Activated naive CD8-positive, alpha-beta T cell treated with anti-CD3 and anti-CD28 coated beads, Interleukin-2, amount 50 U/mL, for 24 hours (primary cell): ENCODE data around the gene UBD.

Experiments used
- ATAC-seq: fragments of 150-1000 bp; cut with Tn5 transposase; one replicate; pipeline ENCODE4 v1.10.0; 2021
- DNase-seq: peaks from one replicate; pipeline ENCODE4 v3.0.0; 2021
- H3K27ac Mint-ChIP-seq: one replicate; pipeline ENCODE4 v1.8.0; 2021; ENCODE audit warnings: mild to moderate bottlenecking, mixed read lengths
- H3K27me3 Mint-ChIP-seq: one replicate; pipeline ENCODE4 v1.8.0; 2021; ENCODE audit warnings: mixed read lengths
- H3K36me3 Mint-ChIP-seq: one replicate; pipeline ENCODE4 v1.8.0; 2021; ENCODE audit warnings: low read depth, mixed read lengths
- H3K4me1 Mint-ChIP-seq: one replicate; pipeline ENCODE4 v1.8.0; 2021; ENCODE audit warnings: mixed read lengths
- H3K4me3 Mint-ChIP-seq: one replicate; pipeline ENCODE4 v1.8.0; 2021; ENCODE audit warnings: mild to moderate bottlenecking, moderate library complexity, mixed read lengths
- H3K9me3 Mint-ChIP-seq: one replicate; pipeline ENCODE4 v1.8.0; 2021; ENCODE audit warnings: mixed read lengths

UBD gene

DNA sequence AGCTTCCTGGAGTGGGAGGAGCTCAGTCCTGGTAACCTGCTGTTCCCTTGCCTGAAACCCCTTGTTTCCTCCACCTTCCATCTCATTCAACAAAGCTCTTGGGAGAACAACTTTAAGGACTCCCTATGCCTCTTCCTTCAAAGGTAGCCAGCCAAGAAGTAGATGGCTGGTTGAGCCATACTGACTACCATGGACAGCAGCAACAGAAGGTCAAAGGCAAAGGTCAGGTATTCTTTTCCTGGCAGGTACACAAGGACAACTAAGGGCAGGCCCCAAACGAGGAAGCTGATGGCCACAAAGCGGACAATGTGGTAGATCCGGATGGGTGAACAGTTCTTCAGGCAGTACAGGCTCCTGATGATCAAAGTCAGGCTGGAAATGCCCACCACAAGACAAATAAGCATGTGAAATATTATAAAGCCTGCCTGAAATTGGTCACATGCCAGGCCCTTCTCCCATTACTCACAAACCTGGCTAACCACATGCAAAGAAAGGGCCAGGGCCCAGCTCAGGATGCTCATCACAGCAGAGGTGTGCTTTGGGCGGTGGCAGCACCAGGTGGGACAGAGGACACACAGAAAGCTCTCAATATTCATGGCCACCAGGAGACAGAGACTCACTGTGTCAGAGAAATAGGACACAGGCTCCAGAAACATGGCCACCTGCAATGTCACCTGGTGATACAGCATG, 21.7 kb downstream of the UBD start:
- H3K4me1 Mint-ChIP-seq: no peaks in the 10 kb centered on the region
- peaks cover 12% of the 10 kb centered on the region for H3K27me3 Mint-ChIP-seq
- DNase-seq: no peak
- no peaks in the 10 kb centered on the region for H3K9me3 Mint-ChIP-seq
- H3K27ac Mint-ChIP-seq: no peak overlapping the region
- H3K36me3 Mint-ChIP-seq: no peaks in the 10 kb centered on the region
- ATAC-seq: no peak
- no peak overlapping the region for H3K4me3 Mint-ChIP-seq

DNA sequence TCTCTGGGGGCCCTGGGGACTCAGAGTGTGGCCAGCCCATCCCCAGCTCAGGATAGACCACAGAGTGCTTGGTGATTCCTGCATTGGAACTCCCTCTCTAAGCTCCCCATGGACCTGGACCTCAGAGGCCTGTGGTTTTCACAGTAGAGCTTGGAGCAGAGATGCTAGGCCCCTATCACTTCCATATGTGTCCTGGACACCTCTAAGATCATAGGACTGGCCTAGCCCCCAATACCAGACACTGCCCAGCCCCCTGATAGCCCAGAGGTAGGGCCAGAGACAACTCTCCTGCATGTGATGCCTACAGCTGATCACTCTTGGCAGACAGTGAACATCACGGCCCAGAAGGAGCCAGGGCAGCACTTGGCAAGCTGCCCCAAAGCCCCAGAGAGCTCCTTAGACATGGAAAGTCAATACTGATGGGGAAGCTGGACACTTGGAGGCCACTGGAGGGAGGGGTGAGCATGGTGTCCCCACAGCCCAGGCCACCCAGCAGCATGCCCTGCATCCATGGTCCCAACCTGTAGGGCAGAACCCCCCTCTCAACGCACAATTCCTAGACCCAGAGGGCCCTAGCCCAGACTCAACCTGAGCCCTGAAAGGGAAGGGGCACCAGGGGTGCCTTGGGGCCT, 27.1 kb downstream of the UBD start:
- ATAC-seq: no peak
- Mint-ChIP-seq H3K27me3 (no peaks in the 10 kb centered on the region), H3K4me1 (no peaks in the 10 kb centered on the region), H3K36me3 (no peaks in the 10 kb centered on the region), H3K27ac (no peak overlapping the region), H3K4me3 (no peak overlapping the region), H3K9me3 (no peaks in the 10 kb centered on the region)
- no peak for DNase-seq

DNA sequence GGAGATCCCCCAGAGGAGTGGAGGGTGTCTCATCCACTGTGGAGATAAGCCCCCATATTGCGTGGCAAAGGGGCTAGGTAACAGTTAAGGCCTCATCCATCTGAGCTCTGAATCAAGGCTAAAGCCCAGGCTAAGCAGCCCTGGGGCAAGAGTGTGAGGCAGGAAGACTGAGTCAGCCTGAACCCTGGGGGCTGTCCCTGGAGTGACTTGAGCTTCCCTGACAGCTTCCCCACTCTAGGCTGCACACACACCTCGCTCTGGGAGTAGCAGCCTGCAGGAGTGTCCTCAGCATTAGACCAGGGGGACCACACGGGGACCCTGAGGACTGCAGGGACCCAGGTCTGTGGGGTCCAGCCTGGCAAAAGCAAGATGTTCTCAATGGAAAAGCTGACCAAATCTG, 27.9 kb downstream of the UBD start:
- peak; percentile 30 for DNase-seq
- no peaks in the 10 kb centered on the region for H3K36me3 Mint-ChIP-seq
- no peaks in the 10 kb centered on the region for H3K4me1 Mint-ChIP-seq
- no peaks in the 10 kb centered on the region for H3K27me3 Mint-ChIP-seq
- no peak overlapping the region for H3K4me3 Mint-ChIP-seq
- peak; percentile 91 for ATAC-seq
- no peaks in the 10 kb centered on the region for H3K9me3 Mint-ChIP-seq
- no peak overlapping the region for H3K27ac Mint-ChIP-seq

DNA sequence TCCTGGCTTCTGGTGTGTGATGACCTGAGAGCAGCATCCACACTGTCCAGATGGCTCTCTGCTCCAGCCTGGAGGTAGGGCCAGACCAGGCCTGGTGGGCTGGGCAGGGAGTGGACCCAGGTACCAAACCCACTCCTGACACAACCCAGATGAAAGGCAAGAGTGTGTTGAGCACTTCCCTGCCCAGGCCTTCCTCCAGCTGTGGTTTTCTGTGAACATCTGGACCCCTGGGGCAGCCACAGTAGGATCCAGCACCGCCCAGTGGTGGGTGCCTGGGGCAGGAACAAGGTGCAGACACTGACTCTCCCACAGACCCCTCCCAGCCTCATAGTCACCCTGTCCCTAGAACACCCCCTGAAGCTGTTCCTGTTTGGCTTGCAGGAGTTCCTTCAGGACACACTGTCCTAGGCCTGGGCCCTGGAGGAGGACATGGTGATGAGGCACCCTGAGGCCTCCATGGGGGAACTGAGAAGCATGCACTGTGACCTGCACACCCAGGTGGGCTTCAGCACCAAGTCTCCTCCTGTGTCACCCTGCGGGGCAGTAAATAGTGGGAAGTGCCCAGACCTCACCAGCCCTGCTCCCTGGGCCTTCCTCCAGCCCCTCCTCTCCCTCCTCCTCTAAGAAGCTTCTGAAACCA, 28.7 kb downstream of the UBD start:
- Mint-ChIP-seq H3K9me3 (no peaks in the 10 kb centered on the region), H3K27ac (no peak overlapping the region), H3K27me3 (peaks cover 5% of the 10 kb centered on the region), H3K4me1 (no peaks in the 10 kb centered on the region), H3K4me3 (no peak overlapping the region), H3K36me3 (no peaks in the 10 kb centered on the region)
- no peak for ATAC-seq
- DNase-seq: no peak

DNA sequence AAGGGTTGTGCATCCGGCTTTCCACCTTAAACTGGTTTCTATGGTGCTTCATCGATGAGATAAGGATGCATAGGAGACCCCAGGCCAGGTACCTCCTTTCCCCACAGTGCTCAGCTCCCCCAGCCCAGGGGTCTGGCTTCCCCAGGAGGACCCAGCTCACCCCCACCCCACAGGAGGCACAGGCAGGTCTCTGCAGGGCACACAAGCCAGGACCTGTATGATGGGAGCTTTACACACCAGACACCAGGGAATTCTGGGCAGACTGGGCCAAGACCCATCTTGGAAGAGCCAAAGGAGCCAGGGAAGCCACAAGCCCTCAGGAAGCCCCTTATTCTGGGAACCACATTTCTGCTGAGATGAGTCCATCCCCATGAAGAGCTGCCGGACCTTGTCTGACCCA, 29.6 kb downstream of the UBD start:
- no peak for DNase-seq
- H3K9me3 Mint-ChIP-seq: no peaks in the 10 kb centered on the region
- no peak overlapping the region for H3K4me3 Mint-ChIP-seq
- no peak for ATAC-seq
- no peaks in the 10 kb centered on the region for H3K4me1 Mint-ChIP-seq
- H3K36me3 Mint-ChIP-seq: no peaks in the 10 kb centered on the region
- no peak overlapping the region for H3K27ac Mint-ChIP-seq
- H3K27me3 Mint-ChIP-seq: peaks cover 13% of the 10 kb centered on the region

DNA sequence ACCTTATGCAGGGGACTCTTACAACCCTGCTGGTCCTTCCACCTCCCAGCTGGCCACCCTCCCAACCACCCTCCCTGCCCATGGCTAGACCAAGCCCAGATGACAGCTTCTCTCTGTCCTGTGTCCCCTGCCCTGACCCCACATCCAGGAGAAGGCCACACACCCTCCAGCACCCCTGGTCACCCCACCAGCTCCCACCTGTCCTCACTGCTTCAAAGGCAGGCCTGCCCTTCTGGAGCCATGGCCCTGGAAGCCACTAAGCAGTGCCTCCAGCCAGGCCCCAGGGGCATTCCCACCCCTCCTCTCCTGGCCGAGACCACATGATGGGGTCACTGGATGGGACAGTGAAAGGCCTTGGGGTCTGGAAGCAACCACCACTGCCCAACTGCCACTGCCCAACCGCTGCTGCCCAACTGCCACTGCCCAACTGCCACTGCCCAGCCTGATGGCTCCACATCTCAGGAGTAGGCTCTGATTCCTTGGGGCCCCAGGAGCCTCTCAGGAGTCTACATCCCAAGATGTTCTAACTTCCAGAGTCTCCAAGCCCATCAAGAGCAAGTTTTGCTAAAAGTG, 30.5 kb downstream of the UBD start:
- ATAC-seq (no peak), DNase-seq (no peak)
- Mint-ChIP-seq H3K4me1 (no peaks in the 10 kb centered on the region), H3K27me3 (peaks cover 19% of the 10 kb centered on the region), H3K27ac (no peak overlapping the region), H3K36me3 (no peaks in the 10 kb centered on the region), H3K9me3 (no peaks in the 10 kb centered on the region), H3K4me3 (no peak overlapping the region)

DNA sequence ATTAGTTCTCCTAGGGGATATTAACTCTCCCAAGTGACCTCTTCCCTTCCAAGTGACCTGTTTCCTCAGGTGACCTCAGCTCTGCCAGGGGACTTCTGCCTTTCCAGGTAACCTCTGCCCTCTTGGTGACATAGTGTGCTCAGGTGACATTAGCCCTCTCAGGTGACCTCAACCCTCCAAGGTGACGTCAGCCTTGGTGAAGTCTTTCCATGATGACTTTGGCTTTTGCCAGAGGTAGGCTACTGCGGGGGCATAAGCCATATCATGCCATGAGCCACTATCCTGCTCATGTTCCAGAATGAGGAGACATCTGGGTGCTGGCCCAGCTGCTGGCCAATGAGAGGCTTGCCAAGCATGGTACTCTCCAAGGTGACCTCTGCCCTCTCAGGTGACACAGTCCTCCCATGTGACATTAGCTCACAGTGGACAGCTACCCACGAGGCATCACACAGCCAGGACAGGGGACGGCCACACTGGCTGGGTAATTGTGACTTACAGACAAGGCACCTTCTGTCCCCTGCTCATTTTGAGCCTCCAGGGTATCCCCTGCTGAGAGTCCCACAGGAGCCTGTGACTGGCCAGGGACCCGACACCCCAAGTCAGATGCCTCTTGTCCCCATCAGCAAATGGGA, 31.1 kb downstream of the UBD start:
- Mint-ChIP-seq H3K27ac (peak overlapping the region; percentile 18), H3K4me1 (no peaks in the 10 kb centered on the region), H3K27me3 (peaks cover 21% of the 10 kb centered on the region), H3K9me3 (no peaks in the 10 kb centered on the region), H3K36me3 (no peaks in the 10 kb centered on the region), H3K4me3 (no peak overlapping the region)
- ATAC-seq (no peak), DNase-seq (no peak)

DNA sequence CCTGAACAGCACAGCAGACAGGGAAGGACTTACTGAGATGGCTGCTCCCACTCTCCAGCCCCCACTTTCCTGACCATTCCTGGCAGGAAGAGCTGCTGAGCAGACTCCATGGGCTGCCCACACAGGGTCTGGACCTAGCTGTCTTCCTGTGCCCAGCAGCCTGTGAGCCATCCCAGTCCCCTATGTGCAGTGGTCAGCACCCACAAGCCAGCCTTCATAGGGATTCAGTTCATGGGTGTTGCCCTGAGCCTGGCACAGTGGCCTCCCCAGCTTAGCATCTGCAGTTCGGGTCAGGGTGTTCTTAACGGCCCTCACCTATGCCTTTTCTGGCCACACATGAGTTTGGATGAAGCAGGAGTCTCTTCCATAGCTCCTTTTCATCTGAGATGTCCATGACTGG, 32.0 kb downstream of the UBD start:
- no peaks in the 10 kb centered on the region for H3K9me3 Mint-ChIP-seq
- H3K27me3 Mint-ChIP-seq: peaks cover 26% of the 10 kb centered on the region
- no peaks in the 10 kb centered on the region for H3K4me1 Mint-ChIP-seq
- no peak overlapping the region for H3K4me3 Mint-ChIP-seq
- DNase-seq: no peak
- ATAC-seq: no peak
- H3K36me3 Mint-ChIP-seq: no peaks in the 10 kb centered on the region
- H3K27ac Mint-ChIP-seq: no peak overlapping the region

DNA sequence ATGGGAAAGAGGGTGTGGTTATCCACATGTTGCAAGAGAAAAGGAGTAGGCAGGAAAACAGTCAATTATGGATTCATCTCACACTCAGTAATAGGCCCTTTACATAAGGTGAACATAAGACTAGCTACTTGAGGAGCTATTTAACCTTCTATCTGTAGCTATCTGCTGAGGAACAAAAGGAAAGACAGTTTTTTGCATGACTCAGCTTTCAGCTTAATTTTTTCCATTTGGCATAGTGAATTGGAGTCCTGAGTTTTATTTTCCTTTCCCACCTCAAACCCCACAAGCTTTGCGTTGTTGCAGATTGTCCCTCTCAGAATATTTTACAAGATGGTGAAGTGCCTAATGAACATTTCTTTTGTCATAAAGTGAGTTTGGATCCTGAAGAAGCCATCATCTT, 32.4 kb downstream of the UBD start:
- no peak for DNase-seq
- H3K36me3 Mint-ChIP-seq: no peaks in the 10 kb centered on the region
- no peak for ATAC-seq
- peaks cover 26% of the 10 kb centered on the region for H3K27me3 Mint-ChIP-seq
- no peak overlapping the region for H3K4me3 Mint-ChIP-seq
- no peak overlapping the region for H3K27ac Mint-ChIP-seq
- no peaks in the 10 kb centered on the region for H3K4me1 Mint-ChIP-seq
- H3K9me3 Mint-ChIP-seq: no peaks in the 10 kb centered on the region

DNA sequence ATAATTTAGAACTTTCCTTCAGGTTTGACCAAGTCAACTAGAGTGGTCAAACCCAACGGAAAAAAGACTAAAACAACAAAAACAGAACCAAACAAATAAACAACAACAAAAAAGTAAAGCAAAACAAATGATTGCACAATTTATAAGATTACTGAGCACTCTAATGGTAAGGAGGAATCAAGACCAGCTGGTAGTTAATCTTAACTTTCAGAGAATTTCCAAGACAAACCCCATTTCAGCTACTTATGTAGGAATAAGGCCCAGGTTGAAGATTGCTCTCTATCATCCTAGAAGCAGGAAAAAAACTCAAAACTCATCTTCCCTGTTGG, 34.3 kb downstream of the UBD start:
- Mint-ChIP-seq H3K9me3 (no peaks in the 10 kb centered on the region), H3K27ac (no peak overlapping the region), H3K4me3 (no peak overlapping the region), H3K4me1 (no peaks in the 10 kb centered on the region), H3K27me3 (peaks cover 26% of the 10 kb centered on the region), H3K36me3 (no peaks in the 10 kb centered on the region)
- no peak for ATAC-seq
- DNase-seq: no peak

DNA sequence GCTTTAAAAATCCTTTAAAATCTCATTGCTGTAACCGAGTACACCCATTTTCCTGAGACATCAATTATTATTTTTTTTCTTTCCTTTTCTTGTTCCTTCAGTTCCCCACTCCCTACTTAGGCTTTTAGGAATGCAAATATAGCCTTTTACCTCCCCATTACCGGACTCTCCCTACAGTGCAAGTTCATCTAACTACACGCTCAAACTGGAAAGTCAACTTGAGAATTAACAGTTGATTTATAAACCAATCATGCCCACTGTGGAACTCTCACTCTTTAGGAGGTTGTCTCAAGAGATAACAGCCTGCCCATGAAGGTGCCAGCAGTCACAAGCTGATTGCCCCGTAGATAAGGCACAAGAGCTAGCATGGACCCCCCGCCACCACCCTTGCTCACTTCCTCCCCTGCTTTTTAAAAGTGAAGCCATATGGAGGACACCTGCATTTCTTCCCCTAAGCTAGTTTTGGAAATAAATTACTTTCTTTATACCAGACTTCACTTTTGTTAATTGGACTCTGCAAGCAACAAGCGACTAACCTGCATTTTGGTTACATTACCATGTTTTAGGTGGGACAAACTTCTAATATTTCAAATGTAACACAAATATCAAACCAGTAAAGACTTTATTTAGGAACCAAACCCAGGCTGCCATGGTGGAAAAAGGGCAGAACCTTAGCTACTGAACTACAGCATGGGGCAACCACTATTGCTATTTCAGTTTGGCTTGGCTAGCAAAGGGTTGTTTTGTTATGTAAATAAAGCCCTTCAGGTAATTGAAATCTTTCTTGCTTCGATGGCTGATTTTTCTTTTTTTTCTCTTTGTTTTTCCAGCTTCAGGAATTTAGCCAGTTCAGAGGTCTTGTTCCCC, 34.9 kb downstream of the UBD start:
- DNase-seq (no peak), ATAC-seq (no peak)
- Mint-ChIP-seq H3K4me1 (no peaks in the 10 kb centered on the region), H3K4me3 (no peak overlapping the region), H3K9me3 (no peaks in the 10 kb centered on the region), H3K27ac (no peak overlapping the region), H3K27me3 (peaks cover 28% of the 10 kb centered on the region), H3K36me3 (no peaks in the 10 kb centered on the region)

DNA sequence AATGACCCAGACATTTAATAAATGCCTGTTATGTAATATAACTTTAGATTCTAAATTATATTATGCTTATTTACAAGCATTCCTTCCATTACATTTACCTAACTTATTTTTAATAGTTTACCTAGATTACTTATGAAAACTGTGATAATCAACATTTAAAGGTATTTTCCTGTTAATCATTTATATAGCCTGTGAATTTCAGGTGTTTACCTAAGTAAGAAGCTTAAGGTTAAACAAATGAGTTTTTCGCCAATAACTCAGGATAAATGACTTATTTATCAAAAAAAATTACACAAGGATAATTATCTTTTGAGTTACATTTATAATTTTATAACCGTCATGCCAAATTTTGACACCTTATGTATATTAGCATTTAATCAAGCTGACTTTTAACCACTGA, 35.5 kb downstream of the UBD start:
- Mint-ChIP-seq H3K27ac (no peak overlapping the region), H3K4me1 (no peaks in the 10 kb centered on the region), H3K36me3 (no peaks in the 10 kb centered on the region), H3K27me3 (peaks cover 28% of the 10 kb centered on the region), H3K9me3 (no peaks in the 10 kb centered on the region), H3K4me3 (no peak overlapping the region)
- ATAC-seq (no peak), DNase-seq (no peak)

DNA sequence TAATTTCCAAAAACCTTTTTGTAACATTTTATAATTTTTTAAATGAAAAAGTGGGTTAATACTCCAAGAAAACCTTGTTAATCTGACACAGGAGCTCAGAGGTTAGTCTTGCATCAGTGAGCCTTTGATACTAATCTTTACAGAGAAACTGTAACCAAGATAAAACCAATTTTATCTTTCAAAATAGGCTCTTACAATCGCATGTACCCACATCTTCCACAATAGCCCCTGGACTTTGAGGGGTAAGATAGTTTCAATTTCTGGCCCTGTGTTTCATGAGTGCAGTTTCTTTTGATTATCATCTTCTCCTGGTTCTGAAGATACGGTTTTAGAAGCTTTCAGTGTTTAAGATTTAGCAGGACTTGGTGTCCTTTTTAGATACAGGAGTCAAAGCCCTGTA, 37.3 kb downstream of the UBD start:
- Mint-ChIP-seq H3K36me3 (no peaks in the 10 kb centered on the region), H3K9me3 (no peaks in the 10 kb centered on the region), H3K4me1 (no peaks in the 10 kb centered on the region), H3K27ac (no peak overlapping the region), H3K27me3 (peaks cover 28% of the 10 kb centered on the region), H3K4me3 (no peak overlapping the region)
- no peak for ATAC-seq
- no peak for DNase-seq

DNA sequence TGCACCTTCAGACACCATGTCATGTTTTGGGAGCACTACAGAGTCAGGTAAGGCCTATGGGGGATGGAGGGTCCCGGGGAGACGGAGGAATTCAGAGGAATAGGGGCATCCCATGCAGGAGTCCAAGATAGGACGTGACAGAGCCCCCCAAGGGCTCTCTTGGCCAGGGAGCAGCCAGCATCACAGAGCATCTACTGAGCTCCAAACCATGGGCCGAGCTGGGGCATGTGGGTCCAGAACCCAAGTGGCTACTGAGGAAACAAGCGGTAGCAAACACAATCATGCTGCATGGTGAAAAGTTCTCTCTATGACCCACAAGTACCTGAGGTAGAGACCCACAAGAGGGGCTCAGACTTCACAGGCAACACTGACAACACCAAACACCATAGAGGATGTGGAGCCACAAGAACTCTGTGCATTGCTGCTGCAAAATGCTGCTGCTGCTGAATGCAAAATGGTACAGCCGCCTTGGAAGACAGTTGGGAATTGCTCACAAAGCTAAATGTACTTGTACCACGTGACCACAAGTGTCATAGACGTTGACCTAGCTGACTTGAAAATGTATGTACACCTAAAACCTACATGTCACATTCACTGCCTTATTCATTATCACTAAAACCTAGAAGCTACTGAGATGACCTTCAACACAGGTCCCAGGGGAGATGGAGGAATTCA, 38.4 kb downstream of the UBD start:
- Mint-ChIP-seq H3K4me1 (peaks cover 2% of the 10 kb centered on the region), H3K36me3 (no peaks in the 10 kb centered on the region), H3K9me3 (no peaks in the 10 kb centered on the region), H3K27me3 (peaks cover 30% of the 10 kb centered on the region), H3K27ac (no peak overlapping the region), H3K4me3 (no peak overlapping the region)
- DNase-seq (no peak), ATAC-seq (no peak)
